Activated CD4-positive, alpha-beta T cell treated with anti-CD3 and anti-CD28 coated beads for 1 hour (primary cell): Measurements from ENCODE around the gene UBXN6.

ENCODE experiments used
- DNase-seq: peaks from one replicate; pipeline ENCODE4 v3.0.0-alpha.2; 2020

UBXN6 gene

GRCh38 chr19:4493104-4493928 is 35.7 kb upstream of the UBXN6 start:
- DNase-seq, result no peak

- DNase-seq, result no peak
These were observed 34.9 kb upstream of the UBXN6 start for GRCh38 chr19:4492337-4493103.

GRCh38 chr19:4491446-4491845 is 33.9 kb upstream of the UBXN6 start:
- no peak for DNase-seq

GRCh38 chr19:4488496-4488895 is 30.9 kb upstream of the UBXN6 start:
- no peak for DNase-seq

GRCh38 chr19:4487572-4487971 is 30.0 kb upstream of the UBXN6 start:
- no peak for DNase-seq

- no peak for DNase-seq
These were observed 25.8 kb upstream of the UBXN6 start for GRCh38 chr19:4483385-4483784.

GRCh38 chr19:4482721-4483364 is 25.2 kb upstream of the UBXN6 start:
- DNase-seq, result no peak

- no peak for DNase-seq
These were observed 19.6 kb upstream of the UBXN6 start for GRCh38 chr19:4477034-4477801.

- no peak for DNase-seq
These were observed 17.0 kb upstream of the UBXN6 start for GRCh38 chr19:4474514-4475022.

- DNase-seq, result no peak
These were observed 16.3 kb upstream of the UBXN6 start for GRCh38 chr19:4473763-4474513.

- no peak for DNase-seq
These were observed 15.6 kb upstream of the UBXN6 start for GRCh38 chr19:4473011-4473762.

GRCh38 chr19:4472174-4472974 is 14.8 kb upstream of the UBXN6 start, which contains the start of gene HDGFL2:
Gene HDGFL2, plus strand, starts transcription at chr19:4472297. Its CDS starts 54 bp downstream, at chr19:4472351.
- no peak for DNase-seq

GRCh38 chr19:4471403-4472173 is 14.0 kb upstream of the UBXN6 start:
- peak; percentile 96 for DNase-seq

- DNase-seq, result no peak
These were observed 10.2 kb upstream of the UBXN6 start for GRCh38 chr19:4467835-4468234.

- DNase-seq, result no peak
These were observed 7.4 kb upstream of the UBXN6 start for GRCh38 chr19:4464815-4465581.

- DNase-seq, result no peak
These were observed 546 bp downstream of the UBXN6 start for GRCh38 chr19:4456843-4457653.

GRCh38 chr19:4456476-4456842 is 1.1 kb downstream of the UBXN6 start:
- DNase-seq, result no peak
